Bronchial epithelial cell (primary cell): ENCODE measurements around the gene NOTCH1. TPM values are rescaled to one million over a fixed set of nuclear protein-coding genes. Genes with fewer than 3 reads are reported as not detected.
A peak's percentile ranks its signal among the peaks of the same experiment; 100 is the strongest.
"Not testable (repeated sequence)": the region's sequence is repeated elsewhere in the genome, so short reads cannot be mapped to it uniquely, and the experiment has no call there.

ENCODE experiments used
- DNase-seq: peaks from one replicate; pipeline ENCODE4 v3.0.0-alpha.2; 2010; ENCODE audit warnings: low read depth
- FAIRE-seq: peaks from 2 replicates; lab custom pipeline; 2011; peaks lifted over from hg19 to GRCh38; lab: Jason Lieb, UNC
- H3K27me3 ChIP-seq: 2 replicates; pipeline ENCODE4 v1.5.1; 2011; ENCODE audit warnings: low read length; ENCODE audit not compliant: control insufficient read depth, insufficient read depth
- H3K36me3 ChIP-seq: 2 replicates; pipeline ENCODE4 v1.5.1; 2011; ENCODE audit warnings: low read length; ENCODE audit not compliant: control insufficient read depth, insufficient read depth
- H3K4me3 ChIP-seq: 2 replicates; pipeline ENCODE4 v1.5.1; 2011; ENCODE audit warnings: mild to moderate bottlenecking, low read depth, low read length, control low read depth
- CTCF ChIP-seq: IDR thresholded peaks from 2 replicates; pipeline ENCODE4 v1.5.1; 2011; ENCODE audit warnings: mild to moderate bottlenecking, moderate library complexity, low read length, control low read depth, inconsistent platforms; ENCODE audit not compliant: insufficient read depth, severe bottlenecking
- total RNA-seq: library from RNA; depleted of rRNA; stranded (reverse); fragments of >200 nt; gene quantifications from 2 replicates; pipeline ENCODE4 v1.2.1, GENCODE V29; 2014

NOTCH1 gene
- total RNA-seq, 1 donor from 2014 or later, result 70.0 TPM

- FAIRE-seq, result no peak
- Histone ChIP-seq H3K27me3 (no peaks in the 10 kb centered on the region), H3K4me3 (no peak overlapping the region), H3K36me3 (no peaks in the 10 kb centered on the region)
- TF ChIP-seq CTCF, result peak; percentile 10
- no peak for DNase-seq
Measured at GRCh38 chr9:136578915-136579649, 33.2 kb upstream of the NOTCH1 start.

GRCh38 chr9:136578626-136578914 lies 32.7 kb upstream of the NOTCH1 start:
- Histone ChIP-seq H3K4me3 (no peak overlapping the region), H3K27me3 (no peaks in the 10 kb centered on the region), H3K36me3 (no peaks in the 10 kb centered on the region)
- TF ChIP-seq CTCF, result no peak
- DNase-seq (no peak), FAIRE-seq (no peak)

- Histone ChIP-seq H3K27me3 (no peaks in the 10 kb centered on the region), H3K4me3 (no peak overlapping the region), H3K36me3 (no peaks in the 10 kb centered on the region)
- no peak for DNase-seq
- no peak for TF ChIP-seq CTCF
- FAIRE-seq, result no peak
Measured at GRCh38 chr9:136577941-136578625, 32.2 kb upstream of the NOTCH1 start.

GRCh38 chr9:136576269-136576626 lies 30.4 kb upstream of the NOTCH1 start:
- FAIRE-seq, result no peak
- peak; percentile 74 for DNase-seq
- H3K27me3 ChIP-seq, result no peaks in the 10 kb centered on the region
- no peak overlapping the region for H3K4me3 ChIP-seq
- no peaks in the 10 kb centered on the region for H3K36me3 ChIP-seq
- no peak for TF ChIP-seq CTCF

GRCh38 chr9:136575626-136576268 lies 29.9 kb upstream of the NOTCH1 start:
- FAIRE-seq, result no peak
- no peak overlapping the region for H3K4me3 ChIP-seq
- TF ChIP-seq CTCF, result no peak
- no peak for DNase-seq
- no peaks in the 10 kb centered on the region for H3K36me3 ChIP-seq
- no peaks in the 10 kb centered on the region for H3K27me3 ChIP-seq

GRCh38 chr9:136574606-136575005 lies 28.8 kb upstream of the NOTCH1 start:
- H3K27me3 ChIP-seq, H3K36me3 ChIP-seq, FAIRE-seq, H3K4me3 ChIP-seq, DNase-seq: not testable (repeated sequence)
